Heart left ventricle (tissue), 16 donors: ENCODE data around the gene MACROD1. TPM values are rescaled to one million over a fixed set of nuclear protein-coding genes. Genes with fewer than 3 reads are reported as not detected.
A peak's percentile ranks its signal among the peaks of the same experiment; 100 is the strongest.

Source experiments
- ATAC-seq, 4 donors: fragments of 200-7000 bp; cut with Tn5 transposase; one replicate each; pipeline ENCODE4 v1.9.1; 2020 to 2022; ENCODE audit warnings: moderate library complexity in 4 of 4, mild to moderate bottlenecking in 3 of 4, moderate number of reproducible peaks in 1 of 4
- DNase-seq, 5 donors: peaks; one replicate each; pipeline ENCODE4 v3.0.0-alpha.2; 2020
- H3K27ac ChIP-seq, 12 donors: fragments of 200-600 bp; sonication (generic) in 4 of 12; one replicate each; pipeline versions ENCODE4 v1.5.0 to v1.8.0; 2016 to 2022; ENCODE audit warnings: mild to moderate bottlenecking in 2 of 12
- H3K27me3 ChIP-seq, 9 donors: fragments of 200-600 bp; sonication (generic) in 2 of 9; one replicate each; pipeline versions ENCODE4 v1.5.1 to v1.8.0; 2016 to 2022; ENCODE audit warnings: mild to moderate bottlenecking in 3 of 9
- H3K36me3 ChIP-seq, 9 donors: fragments of 200-600 bp; sonication (generic) in 2 of 9; one replicate each; pipeline versions ENCODE4 v1.5.0 to v1.8.0; 2018 to 2022; ENCODE audit warnings: mild to moderate bottlenecking in 2 of 9
- H3K4me1 ChIP-seq, 12 donors: fragments of 200-600 bp; sonication (generic) in 4 of 12; one replicate each; pipeline versions ENCODE4 v1.5.0 to v1.8.0; 2016 to 2022; ENCODE audit warnings: mild to moderate bottlenecking in 3 of 12
- H3K4me3 ChIP-seq, 12 donors: fragments of 200-600 bp; sonication (generic) in 4 of 12; one replicate each; pipeline versions ENCODE4 v1.5.0 to v1.8.0; 2017 to 2022; ENCODE audit warnings: mild to moderate bottlenecking in 9 of 12, moderate library complexity in 4 of 12
- H3K9me3 ChIP-seq, 12 donors: fragments of 200-600 bp; sonication (generic) in 4 of 12; one replicate each; pipeline versions ENCODE4 v1.5.0 to v1.8.0; 2016 to 2022; ENCODE audit warnings: mild to moderate bottlenecking in 1 of 12
- CTCF ChIP-seq, 12 donors: fragments of 200-600 bp; sonication (generic) in 4 of 12; IDR thresholded peaks; one replicate each; pipeline versions ENCODE4 v1.5.0 to v1.8.0; 2018 to 2022; ENCODE audit warnings: antibody characterized with exemption in 12 of 12, mild to moderate bottlenecking in 5 of 12
- POLR2A ChIP-seq, 2 donors: fragments of 450-650 bp; IDR thresholded peaks; one replicate each; pipeline ENCODE4 v1.6.1; 2017; ENCODE audit warnings: antibody characterized with exemption in 2 of 2, mild to moderate bottlenecking in 2 of 2, moderate library complexity in 2 of 2
- WGBS, 4 donors: extraction: QIAGEN DNeasy Blood & Tissue Kit in 2 of 4; methylation state at CpG; one replicate each; pipeline versions ENCODE4 v1.1.5 to v1.1.7; 2013 to 2018; 5-methylcytosine and 5-hydroxymethylcytosine counted together
- intact Hi-C, 10 donors: fragments of 100-400 bp; cut with DNase I; formaldehyde crosslinking; loops; one replicate each; pipeline versions ENCODE4 v1.11.1 to v1.14.2; 2022
- polyA plus RNA-seq, 2 donors: library from polyadenylated mRNA; stranded (reverse); fragments of 200-250 nt; gene quantifications; one replicate each; pipeline ENCODE4 v1.2.3, GENCODE V29; 2013
- total RNA-seq, 9 donors: library from RNA; depleted of rRNA in 2 of 9; stranded (reverse); fragments of >200 nt in 2 of 9; fragmentation: NEBNext Ultra II Directional in 3 of 9; extraction: Animal tissue kit (Norgen Biotek cat#: 25700) in 3 of 9; gene quantifications; one replicate each; pipeline versions ENCODE4 v1.1.0 to v1.2.4, GENCODE V29; 2016 to 2023
- donor health status: ischemic (EF 13 %, LVEDD 7.1; RV severe dilation, severe dysfunction).
- donor health status: healthy with polysubstance abuse.
- donor health status: DM: no; HTN: yes; CAD: no.
- donor health status: DM: no; HTN: no; CAD: no.
- donor health status: ischemic (EF 25% LVEDD 6.9; RV normal size, moderate dysfunction).
- donor health status: ischemic (EF 25% LVEDD 5.7; RV mildly dilated, moderate dysfunction).
- donor health status: healthy.
- donor health status: DM: yes; HTN: yes; CAD: no.
- donor health status: ischemic (EF 35%, LVEDD 5.7; RV mildly dilated, moderate dysfunction).
- donor health status: nonischemic (EF 11% LVEDD 7.7; RV severe dilation, severe dysfunction).
- donor health status: DM: yes; HTN: yes; CAD: no.
- donor health status: PGD.
- donor health status: ischemic (EF 29% LVEDD 5.4; RV normal size, mild dysfunction).
- donor health status: nonischemic (EF 23%, LVEDD 6.1; RV moderate dilation, normal function).

The MACROD1 gene
- total and polyA plus RNA-seq, 11 donors, result 48.9 to 287 (median 116) TPM

- no peaks in the 10 kb centered on the region for H3K27me3 ChIP-seq
- TF ChIP-seq POLR2A (IDR thresholded peaks at IDR 0.05), result no peak
- no peak for TF ChIP-seq CTCF (IDR thresholded peaks at IDR 0.05)
- intact Hi-C loops, result no loop called here
- ATAC-seq (no peak), DNase-seq (no peak)
- 94 to 100% (median 96%) methylated on average over 2 of the region's 2 CpGs for WGBS, 4 donors
- no peaks in the 10 kb centered on the region for H3K9me3 ChIP-seq
- no peak overlapping the region for H3K27ac ChIP-seq
- H3K4me1 ChIP-seq, result peaks cover 0 to 8% (median 0%) of the 10 kb centered on the region in 12 donors
- H3K36me3 ChIP-seq, result no peaks in the 10 kb centered on the region
- no peak overlapping the region for H3K4me3 ChIP-seq
Measured at GRCh38 chr11:64045700-64046099, 120.2 kb downstream of the MACROD1 start.

GRCh38 chr11:64044730-64045393 is 121.1 kb downstream of the MACROD1 start:
- no peak for TF ChIP-seq CTCF (IDR thresholded peaks at IDR 0.05)
- no peak for TF ChIP-seq POLR2A (IDR thresholded peaks at IDR 0.05)
- no peaks in the 10 kb centered on the region for H3K9me3 ChIP-seq
- DNase-seq, result no peak
- WGBS, 4 donors, result 73 to 86% (median 79%) methylated on average over 11 to 18 of the region's 18 CpGs
- H3K27me3 ChIP-seq, result no peaks in the 10 kb centered on the region
- no peaks in the 10 kb centered on the region for H3K36me3 ChIP-seq
- ATAC-seq, result no peak
- peak overlapping the region in 1 of 12 donors; percentile 42 for H3K27ac ChIP-seq
- no peak overlapping the region for H3K4me3 ChIP-seq
- H3K4me1 ChIP-seq, result peaks cover 0 to 8% (median 0%) of the 10 kb centered on the region in 12 donors
- intact Hi-C loops, result loop anchor here in 1 of 10 donors (5.0 kb wide), 1 partner anchor 92 kb away; no protein-coding TSS in a partner anchor

- TF ChIP-seq POLR2A (IDR thresholded peaks at IDR 0.05) (no peak), CTCF (IDR thresholded peaks at IDR 0.05) (no peak)
- no peaks in the 10 kb centered on the region for H3K9me3 ChIP-seq
- H3K36me3 ChIP-seq, result no peaks in the 10 kb centered on the region
- 88 to 92% (median 90%) methylated on average over 5 of the region's 5 CpGs for WGBS, 4 donors
- no peak for ATAC-seq
- H3K4me1 ChIP-seq, result peaks cover 0 to 8% (median 0%) of the 10 kb centered on the region in 12 donors
- H3K4me3 ChIP-seq, result no peak overlapping the region
- intact Hi-C loops, result loop anchor here in 1 of 10 donors (5.0 kb wide), 1 partner anchor 94 kb away; no protein-coding TSS in a partner anchor
- no peak overlapping the region for H3K27ac ChIP-seq
- DNase-seq, result no peak
- H3K27me3 ChIP-seq, result no peaks in the 10 kb centered on the region
Measured at GRCh38 chr11:64043545-64043944, 122.4 kb downstream of the MACROD1 start.

GRCh38 chr11:64042301-64042700 is 123.6 kb downstream of the MACROD1 start:
- peaks cover 0 to under 1% (median 0%) of the 10 kb centered on the region in 12 donors for H3K4me1 ChIP-seq
- DNase-seq (no peak), ATAC-seq (no peak)
- H3K4me3 ChIP-seq, result no peak overlapping the region
- no peak for TF ChIP-seq POLR2A (IDR thresholded peaks at IDR 0.05)
- peaks cover 0 to 9% (median 0%) of the 10 kb centered on the region in 9 donors for H3K27me3 ChIP-seq
- H3K36me3 ChIP-seq, result no peaks in the 10 kb centered on the region
- intact Hi-C loops, result loop anchor here in 1 of 10 donors (5.0 kb wide), 1 partner anchor 95 kb away; no protein-coding TSS in a partner anchor
- no peaks in the 10 kb centered on the region for H3K9me3 ChIP-seq
- 57 to 85% (median 76%) methylated on average over 3 to 4 of the region's 4 CpGs for WGBS, 4 donors
- no peak overlapping the region for H3K27ac ChIP-seq
